Esophagus squamous epithelium (tissue), 5 donors: Measurements from ENCODE around the gene MGAT5. TPM values are rescaled to one million over a fixed set of nuclear protein-coding genes. Genes with fewer than 3 reads are reported as not detected.

ENCODE experiments used
- DNase-seq: peaks from one replicate; lab custom pipeline; 2025; lab: John Stamatoyannopoulos, UW
- H3K27ac ChIP-seq, 4 donors: fragments of 200-600 bp; sonication (generic); one replicate each; pipeline ENCODE4 v1.5.1; 2016 to 2019; ENCODE audit warnings: mild to moderate bottlenecking in 1 of 4
- H3K27me3 ChIP-seq, 4 donors: fragments of 200-600 bp; sonication (generic); 1 replicate in 3 of 4; 2 replicates in 1 of 4; pipeline versions ENCODE4 v1.5.1 to v1.6.0; 2017 to 2021; ENCODE audit warnings: antibody characterized with exemption in 1 of 4
- H3K36me3 ChIP-seq, 3 donors: fragments of 200-600 bp; sonication (generic); one replicate each; pipeline ENCODE4 v1.5.1; 2016 to 2019
- H3K4me1 ChIP-seq, 3 donors: fragments of 200-600 bp; sonication (generic); one replicate each; pipeline ENCODE4 v1.5.1; 2017 to 2019
- H3K4me3 ChIP-seq, 4 donors: fragments of 200-600 bp; sonication (generic); 1 replicate in 3 of 4; 2 replicates in 1 of 4; pipeline ENCODE4 v1.5.1; 2016 to 2019; ENCODE audit warnings: mild to moderate bottlenecking in 2 of 4, moderate library complexity in 1 of 4
- H3K9me3 ChIP-seq, 3 donors: fragments of 200-600 bp; sonication (generic); one replicate each; pipeline ENCODE4 v1.5.1; 2016 to 2019
- CTCF ChIP-seq, 6 experiments: fragments of 450-650 bp in 4 of 6; fragments of 200-600 bp in 2 of 6; sonication (generic) in 2 of 6; IDR thresholded peaks; one replicate each; pipeline ENCODE4 v1.5.1; 2016 to 2019; ENCODE audit warnings: antibody characterized with exemption in 6 of 6, mild to moderate bottlenecking in 4 of 6, moderate library complexity in 4 of 6
- POLR2A ChIP-seq, 4 donors: fragments of 450-650 bp; IDR thresholded peaks; one replicate each; pipeline ENCODE4 v1.6.1; 2017; ENCODE audit warnings: antibody characterized with exemption in 4 of 4, mild to moderate bottlenecking in 4 of 4, moderate library complexity in 3 of 4
- WGBS, 2 donors: methylation state at CpG; one replicate each; pipeline ENCODE4 v1.1.5; 2018; 5-methylcytosine and 5-hydroxymethylcytosine counted together
- intact Hi-C: fragments of 100-400 bp; cut with DNase I; formaldehyde crosslinking; loops from one replicate; pipeline ENCODE4 v1.15.0; 2022
- total RNA-seq, 4 donors: library from RNA; depleted of rRNA; stranded (reverse); fragments of >200 nt; gene quantifications; one replicate each; pipeline ENCODE4 v1.1.0, GENCODE V29; 2016
- donor health status: DM: yes; HTN: yes; CAD: no.

Gene MGAT5
- total RNA-seq, 4 donors from 2014 or later = 14.2 to 29.2 (median 24.6) TPM

GRCh38 chr2:134435936-134436335 is 182.1 kb downstream of the MGAT5 start:
- Histone ChIP-seq H3K4me1 (no peaks in the 10 kb centered on the region), H3K36me3 (peaks cover 0 to 85% (median 3%) of the 10 kb centered on the region in 3 donors), H3K27ac (no peak overlapping the region), H3K27me3 (no peaks in the 10 kb centered on the region), H3K4me3 (no peak overlapping the region), H3K9me3 (no peaks in the 10 kb centered on the region)
- intact Hi-C loops = no loop called here
- DNase-seq = no peak
- no peak for TF ChIP-seq CTCF (IDR thresholded peaks at IDR 0.05)
- TF ChIP-seq POLR2A (IDR thresholded peaks at IDR 0.05) = no peak

GRCh38 chr2:134436706-134437105 is 182.8 kb downstream of the MGAT5 start:
- DNase-seq = no peak
- Histone ChIP-seq H3K27me3 (no peaks in the 10 kb centered on the region), H3K9me3 (no peaks in the 10 kb centered on the region), H3K4me1 (no peaks in the 10 kb centered on the region), H3K36me3 (peaks cover 0 to 81% (median 3%) of the 10 kb centered on the region in 3 donors), H3K27ac (no peak overlapping the region), H3K4me3 (no peak overlapping the region)
- no peak for TF ChIP-seq POLR2A (IDR thresholded peaks at IDR 0.05)
- no peak for TF ChIP-seq CTCF (IDR thresholded peaks at IDR 0.05)
- WGBS, 2 donors = 91 to 95% methylated on average over 7 of the region's 7 CpGs
- intact Hi-C loops = no loop called here

- Histone ChIP-seq H3K36me3 (peaks cover 0 to 77% (median 3%) of the 10 kb centered on the region in 3 donors), H3K27ac (no peak overlapping the region), H3K4me3 (no peak overlapping the region), H3K27me3 (no peaks in the 10 kb centered on the region), H3K4me1 (no peaks in the 10 kb centered on the region), H3K9me3 (no peaks in the 10 kb centered on the region)
- WGBS, 2 donors = 83 to 95% methylated on average over 1 to 3 of the region's 3 CpGs
- no peak for TF ChIP-seq POLR2A (IDR thresholded peaks at IDR 0.05)
- no peak for TF ChIP-seq CTCF (IDR thresholded peaks at IDR 0.05)
- intact Hi-C loops = no loop called here
- DNase-seq = no peak
These were observed 184.5 kb downstream of the MGAT5 start for GRCh38 chr2:134438371-134438770.

- no peaks in the 10 kb centered on the region for H3K27me3 ChIP-seq
- TF ChIP-seq CTCF (IDR thresholded peaks at IDR 0.05) (no peak), POLR2A (IDR thresholded peaks at IDR 0.05) (no peak)
- no peak for DNase-seq
- WGBS, 2 donors = 92 to 93% methylated on average over 12 to 15 of the region's 16 CpGs
- H3K27ac ChIP-seq = no peak overlapping the region
- H3K4me3 ChIP-seq = no peak overlapping the region
- H3K9me3 ChIP-seq = no peaks in the 10 kb centered on the region
- H3K36me3 ChIP-seq = peaks cover 0 to 79% (median 3%) of the 10 kb centered on the region in 3 donors
- no peaks in the 10 kb centered on the region for H3K4me1 ChIP-seq
- intact Hi-C loops = no loop called here
These were observed 186.6 kb downstream of the MGAT5 start for GRCh38 chr2:134440336-134440909.

- peaks cover 0 to 74% (median 0%) of the 10 kb centered on the region in 3 donors for H3K36me3 ChIP-seq
- no peaks in the 10 kb centered on the region for H3K9me3 ChIP-seq
- DNase-seq = no peak
- H3K4me1 ChIP-seq = peaks cover 0 to 9% (median 0%) of the 10 kb centered on the region in 3 donors
- TF ChIP-seq POLR2A (IDR thresholded peaks at IDR 0.05) = no peak
- no peak for TF ChIP-seq CTCF (IDR thresholded peaks at IDR 0.05)
- H3K27me3 ChIP-seq = no peaks in the 10 kb centered on the region
- 90 to 97% methylated on average over 6 to 9 of the region's 11 CpGs for WGBS, 2 donors
- intact Hi-C loops = no loop called here
- H3K27ac ChIP-seq = no peak overlapping the region
- H3K4me3 ChIP-seq = no peak overlapping the region
These were observed 187.4 kb downstream of the MGAT5 start for GRCh38 chr2:134441153-134441863.
